Measurements from ENCODE around the gene LMOD1. TPM values are rescaled to one million over a fixed set of nuclear protein-coding genes. Genes with fewer than 3 reads are reported as not detected.

LMOD1 gene
- total and polyA plus RNA-seq, 2 donors (not counting 1 experiment from before 2014, with no cell fraction given) = not detected

DNA sequence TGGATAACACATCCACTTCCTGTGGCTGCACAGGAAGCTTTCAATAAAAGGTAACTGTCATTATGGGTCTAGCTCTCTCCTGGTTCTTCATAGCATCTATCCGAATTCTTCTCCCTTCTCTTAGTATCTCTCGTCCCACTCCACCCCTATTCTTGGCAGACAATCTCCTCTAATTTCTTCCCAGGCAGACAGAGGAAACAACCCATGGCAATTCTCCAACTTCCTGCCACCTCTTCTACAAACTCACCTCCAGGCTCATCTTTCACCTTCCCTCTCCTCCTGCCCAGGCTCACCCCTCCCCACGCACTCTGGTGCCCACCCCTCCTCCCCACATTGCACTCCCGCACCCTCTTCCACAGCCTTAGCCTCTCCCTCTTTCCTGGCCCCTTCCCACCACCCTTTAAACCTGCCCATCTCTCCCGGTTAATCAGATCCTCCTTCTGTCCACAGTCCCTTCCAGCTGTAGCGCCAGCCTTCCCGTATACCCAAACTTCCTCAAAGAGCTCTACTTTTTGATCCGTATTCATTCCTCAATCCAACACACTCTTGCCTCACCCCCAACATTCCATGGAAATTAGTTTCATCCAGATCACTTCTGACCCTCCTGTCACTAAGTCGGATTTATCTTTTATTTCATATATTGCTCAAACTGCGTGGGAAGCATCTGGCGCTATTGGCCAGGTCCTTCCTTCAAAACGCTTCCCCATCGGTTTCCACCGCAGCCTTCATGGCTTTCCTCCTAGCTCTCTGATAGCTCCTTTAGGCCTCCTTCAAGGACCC lies 31.7 kb downstream of the LMOD1 start:
- no peak for TF ChIP-seq EZH2 (IDR thresholded peaks at IDR 0.05; ENCODE audit: borderline replicate concordance, insufficient read depth, low read depth, low read length, poor library complexity, severe bottlenecking)
- TF ChIP-seq, protein P1, sequence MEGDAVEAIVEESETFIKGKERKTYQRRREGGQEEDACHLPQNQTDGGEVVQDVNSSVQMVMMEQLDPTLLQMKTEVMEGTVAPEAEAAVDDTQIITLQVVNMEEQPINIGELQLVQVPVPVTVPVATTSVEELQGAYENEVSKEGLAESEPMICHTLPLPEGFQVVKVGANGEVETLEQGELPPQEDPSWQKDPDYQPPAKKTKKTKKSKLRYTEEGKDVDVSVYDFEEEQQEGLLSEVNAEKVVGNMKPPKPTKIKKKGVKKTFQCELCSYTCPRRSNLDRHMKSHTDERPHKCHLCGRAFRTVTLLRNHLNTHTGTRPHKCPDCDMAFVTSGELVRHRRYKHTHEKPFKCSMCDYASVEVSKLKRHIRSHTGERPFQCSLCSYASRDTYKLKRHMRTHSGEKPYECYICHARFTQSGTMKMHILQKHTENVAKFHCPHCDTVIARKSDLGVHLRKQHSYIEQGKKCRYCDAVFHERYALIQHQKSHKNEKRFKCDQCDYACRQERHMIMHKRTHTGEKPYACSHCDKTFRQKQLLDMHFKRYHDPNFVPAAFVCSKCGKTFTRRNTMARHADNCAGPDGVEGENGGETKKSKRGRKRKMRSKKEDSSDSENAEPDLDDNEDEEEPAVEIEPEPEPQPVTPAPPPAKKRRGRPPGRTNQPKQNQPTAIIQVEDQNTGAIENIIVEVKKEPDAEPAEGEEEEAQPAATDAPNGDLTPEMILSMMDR (IDR thresholded peaks at IDR 0.05) = no peak
- POLR2A ChIA-PET = no interaction called here
- no peak overlapping the region for H3K9ac ChIP-seq (ENCODE audit: low read length)
- peaks cover 0 to 6% (median 0%) of the 10 kb centered on the region in 4 experiments for H3K27me3 ChIP-seq (replicated peaks in 1 of 4; ENCODE audit: control extremely low read depth in 1 of 4, control insufficient read depth in 3 of 4, insufficient read depth in 4 of 4, low read length in 3 of 4)
- CTCF ChIA-PET = interaction anchor here (1.2 kb wide), 1 partner anchor 19 kb away, joined by 4 read pairs; no protein-coding TSS in a partner anchor
- no peak overlapping the region for H3K4me2 ChIP-seq (replicated peaks; ENCODE audit: low read depth, low read length, poor library complexity, severe bottlenecking)
- H3K9me3 ChIP-seq (ENCODE audit: control extremely low read depth in 1 of 3, control insufficient read depth in 2 of 3, insufficient read depth in 1 of 3, low read length in 2 of 3) = no peaks in the 10 kb centered on the region
- no peak overlapping the region for H3K4me3 ChIP-seq (ENCODE audit: control extremely low read depth in 1 of 5, extremely low read depth in 1 of 5, insufficient read depth in 1 of 5, low read depth in 2 of 5, low read length in 4 of 5)
- intact Hi-C loops (cut with micrococcal nuclease) = no loop called here
- no peaks in the 10 kb centered on the region for H3K36me3 ChIP-seq (replicated peaks in 1 of 2; ENCODE audit: control extremely low read depth in 1 of 2, control insufficient read depth in 1 of 2, extremely low read depth in 1 of 2, insufficient read depth in 2 of 2, low read length in 1 of 2)
- no peak for DNase-seq
- WGBS (ENCODE audit: insufficient coverage) = 94% methylated on average over 14 of the region's 14 CpGs
- no peaks in the 10 kb centered on the region for H3K9me3 Mint-ChIP-seq (ENCODE audit: insufficient read depth)
- peaks cover 33% of the 10 kb centered on the region for H3K27me3 Mint-ChIP-seq
- H3K4me3 Mint-ChIP-seq = no peak overlapping the region
- H4K20me1 ChIP-seq (ENCODE audit: control insufficient read depth, insufficient read depth, low read length, poor library complexity, severe bottlenecking) = no peaks in the 10 kb centered on the region
- no peak overlapping the region for H3K27ac Mint-ChIP-seq
- no peaks in the 10 kb centered on the region for H3K4me1 ChIP-seq (ENCODE audit: control insufficient read depth in 2 of 2, insufficient read depth in 2 of 2, low read length in 2 of 2)
- no peak for ATAC-seq (ENCODE audit: low read depth)
- no peaks in the 10 kb centered on the region for H3K4me1 Mint-ChIP-seq
- H2AFZ ChIP-seq (ENCODE audit: insufficient read depth, low read depth, low read length, poor library complexity, severe bottlenecking) = no peak overlapping the region
- H3K79me2 ChIP-seq (ENCODE audit: control insufficient read depth, insufficient read depth, low read length) = no peaks in the 10 kb centered on the region
- H3K27ac ChIP-seq (ENCODE audit: low read length in 2 of 2) = no peak overlapping the region

DNA sequence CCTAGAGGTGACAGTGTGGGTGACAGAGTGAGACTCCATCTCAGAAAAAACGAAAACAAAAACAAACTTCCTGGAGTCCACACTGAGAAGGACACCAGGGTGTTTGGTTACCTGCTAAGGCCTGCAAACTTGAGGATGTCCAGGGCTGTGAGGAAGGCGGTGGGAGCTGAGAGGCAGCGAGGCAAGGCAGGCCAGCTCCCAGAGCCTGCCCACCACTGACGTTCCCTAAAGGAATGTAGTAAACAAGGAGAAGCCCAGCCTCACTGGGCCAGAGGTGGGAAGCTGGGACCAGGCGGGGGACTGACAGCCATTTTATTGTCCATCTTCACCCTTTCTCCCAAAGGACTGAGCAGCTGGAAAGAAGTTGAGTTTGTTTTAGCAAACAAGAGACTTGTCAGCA lies 33.5 kb downstream of the LMOD1 start:
- no peaks in the 10 kb centered on the region for H3K36me3 ChIP-seq (replicated peaks in 1 of 2; ENCODE audit: control extremely low read depth in 1 of 2, control insufficient read depth in 1 of 2, extremely low read depth in 1 of 2, insufficient read depth in 2 of 2, low read length in 1 of 2)
- intact Hi-C loops (cut with micrococcal nuclease) = no loop called here
- ATAC-seq (ENCODE audit: low read depth) (no peak), DNase-seq (no peak)
- no peaks in the 10 kb centered on the region for H3K4me1 ChIP-seq (ENCODE audit: control insufficient read depth in 2 of 2, insufficient read depth in 2 of 2, low read length in 2 of 2)
- Mint-ChIP-seq H3K27ac (no peak overlapping the region), H3K9me3 (ENCODE audit: insufficient read depth) (no peaks in the 10 kb centered on the region), H3K4me1 (no peaks in the 10 kb centered on the region), H3K4me3 (no peak overlapping the region), H3K27me3 (peaks cover 25% of the 10 kb centered on the region)
- no peaks in the 10 kb centered on the region for H4K20me1 ChIP-seq (ENCODE audit: control insufficient read depth, insufficient read depth, low read length, poor library complexity, severe bottlenecking)
- H3K9ac ChIP-seq (ENCODE audit: low read length) = no peak overlapping the region
- no peak overlapping the region for H3K4me3 ChIP-seq (ENCODE audit: control extremely low read depth in 1 of 5, extremely low read depth in 1 of 5, insufficient read depth in 1 of 5, low read depth in 2 of 5, low read length in 4 of 5)
- TF ChIP-seq EZH2 (IDR thresholded peaks at IDR 0.05; ENCODE audit: borderline replicate concordance, insufficient read depth, low read depth, low read length, poor library complexity, severe bottlenecking) = no peak
- TF ChIP-seq, protein P1 (IDR thresholded peaks at IDR 0.05) = no peak
- no peaks in the 10 kb centered on the region for H3K79me2 ChIP-seq (ENCODE audit: control insufficient read depth, insufficient read depth, low read length)
- no peaks in the 10 kb centered on the region for H3K27me3 ChIP-seq (replicated peaks in 1 of 4; ENCODE audit: control extremely low read depth in 1 of 4, control insufficient read depth in 3 of 4, insufficient read depth in 4 of 4, low read length in 3 of 4)
- no peak overlapping the region for H3K4me2 ChIP-seq (replicated peaks; ENCODE audit: low read depth, low read length, poor library complexity, severe bottlenecking)
- ChIA-PET POLR2A (no interaction called here), CTCF (no interaction called here)
- no peak overlapping the region for H3K27ac ChIP-seq (ENCODE audit: low read length in 2 of 2)
- no peak overlapping the region for H2AFZ ChIP-seq (ENCODE audit: insufficient read depth, low read depth, low read length, poor library complexity, severe bottlenecking)
- no peaks in the 10 kb centered on the region for H3K9me3 ChIP-seq (ENCODE audit: control extremely low read depth in 1 of 3, control insufficient read depth in 2 of 3, insufficient read depth in 1 of 3, low read length in 2 of 3)
- WGBS (ENCODE audit: insufficient coverage) = 92% methylated on average over 5 of the region's 5 CpGs

Measured in B cell (primary cell).